ENCODE results near the gene LLGL1. TPM values are rescaled to one million over a fixed set of nuclear protein-coding genes. Genes with fewer than 3 reads are reported as not detected.
A peak's percentile ranks its signal among the peaks of the same experiment; 100 is the strongest.

The LLGL1 gene
- total and polyA plus RNA-seq, 2 donors (not counting 3 experiments of a cell fraction or from before 2014, with no cell fraction given), result 34.9 to 47.1 TPM

GRCh38 chr17:18263885-18264682, 38.6 kb downstream of the LLGL1 start:
- FAIRE-seq, result no peak
- Histone ChIP-seq H3K27ac (ENCODE audit: insufficient read depth, low read depth, low read length) (no peak overlapping the region), H3K79me2 (ENCODE audit: control insufficient read depth, insufficient read depth, low read length) (no peaks in the 10 kb centered on the region), H2AFZ (ENCODE audit: low read depth, low read length) (no peak overlapping the region), H3K9me1 (replicated peaks; ENCODE audit: control insufficient read depth, extremely low read depth, insufficient read depth, low read length) (no peaks in the 10 kb centered on the region), H3K27me3 (ENCODE audit: control insufficient read depth in 2 of 2, insufficient read depth in 2 of 2, low read length in 2 of 2) (no peaks in the 10 kb centered on the region), H4K20me1 (replicated peaks; ENCODE audit: control insufficient read depth, extremely low read depth, insufficient read depth, low read length) (no peaks in the 10 kb centered on the region), H3K4me3 (replicated peaks in 1 of 3; ENCODE audit: insufficient read depth in 1 of 3, low read depth in 1 of 3, low read length in 3 of 3) (no peak overlapping the region), H3K4me1 (ENCODE audit: control insufficient read depth, extremely low read depth, insufficient read depth, low read length) (peaks cover 4% of the 10 kb centered on the region), H3K36me3 (ENCODE audit: control insufficient read depth in 2 of 2, extremely low read depth in 1 of 2, insufficient read depth in 2 of 2, low read length in 2 of 2) (peaks cover 2 to 20% of the 10 kb centered on the region in 2 experiments), H3K9me3 (replicated peaks; ENCODE audit: control insufficient read depth, insufficient read depth, low read length) (no peaks in the 10 kb centered on the region), H3K4me2 (ENCODE audit: insufficient read depth, low read length) (no peak overlapping the region), H3K9ac (replicated peaks; ENCODE audit: extremely low read depth, insufficient read depth, low read length) (no peak overlapping the region)
- no peak for TF ChIP-seq POLR2A (IDR thresholded peaks at IDR 0.05; ENCODE audit: low read depth, low read length)
- intact Hi-C loops (cut with micrococcal nuclease) (no loop called here), dilution Hi-C loops (cut with MboI; ENCODE audit: extremely low pct_ligation_motif_present, low sequenced_read_pairs) (no loop called here)
- POLR2A ChIA-PET, result no interaction called here
- no peak for DNase-seq (ENCODE audit: low read depth, low spot score)
- no TSS peak for BruUV-seq (replicated peaks)
- CTCF ChIA-PET, result interaction anchor here (0.6 to 1.4 kb wide), 2 partner anchors 16 to 17 kb away, joined by 3 read pairs; no protein-coding TSS in a partner anchor

GRCh38 chr17:18267366-18267765, 41.9 kb downstream of the LLGL1 start:
- H4K20me1 ChIP-seq (replicated peaks; ENCODE audit: control insufficient read depth, extremely low read depth, insufficient read depth, low read length), result no peaks in the 10 kb centered on the region
- dilution Hi-C loops (cut with MboI; ENCODE audit: extremely low pct_ligation_motif_present, low sequenced_read_pairs) (no loop called here), intact Hi-C loops (cut with micrococcal nuclease) (no loop called here)
- FAIRE-seq (no peak), DNase-seq (ENCODE audit: low read depth, low spot score) (no peak)
- H3K79me2 ChIP-seq (ENCODE audit: control insufficient read depth, insufficient read depth, low read length), result no peaks in the 10 kb centered on the region
- no peak for TF ChIP-seq POLR2A (IDR thresholded peaks at IDR 0.05; ENCODE audit: low read depth, low read length)
- peak; percentile 31 for TF ChIP-seq POLR2AphosphoS5 (IDR thresholded peaks at IDR 0.05; ENCODE audit: insufficient read depth, low read depth, low read length)
- no peak overlapping the region for H3K4me2 ChIP-seq (ENCODE audit: insufficient read depth, low read length)
- H3K36me3 ChIP-seq (ENCODE audit: control insufficient read depth in 2 of 2, extremely low read depth in 1 of 2, insufficient read depth in 2 of 2, low read length in 2 of 2), result peaks cover 2 to 22% of the 10 kb centered on the region in 2 experiments
- no peaks in the 10 kb centered on the region for H3K4me1 ChIP-seq (ENCODE audit: control insufficient read depth, extremely low read depth, insufficient read depth, low read length)
- no peak overlapping the region for H3K27ac ChIP-seq (ENCODE audit: insufficient read depth, low read depth, low read length)
- POLR2A ChIA-PET, result no interaction called here
- CTCF ChIA-PET, result interaction anchor here (1.5 kb wide), 1 partner anchor 19 kb away, joined by 4 read pairs; no protein-coding TSS in a partner anchor
- no peak overlapping the region for H3K9ac ChIP-seq (replicated peaks; ENCODE audit: extremely low read depth, insufficient read depth, low read length)
- BruUV-seq (replicated peaks), result no TSS peak
- no peaks in the 10 kb centered on the region for H3K27me3 ChIP-seq (ENCODE audit: control insufficient read depth in 2 of 2, insufficient read depth in 2 of 2, low read length in 2 of 2)
- H2AFZ ChIP-seq (ENCODE audit: low read depth, low read length), result no peak overlapping the region
- H3K9me3 ChIP-seq (replicated peaks; ENCODE audit: control insufficient read depth, insufficient read depth, low read length), result no peaks in the 10 kb centered on the region
- H3K4me3 ChIP-seq (replicated peaks in 1 of 3; ENCODE audit: insufficient read depth in 1 of 3, low read depth in 1 of 3, low read length in 3 of 3), result no peak overlapping the region
- H3K9me1 ChIP-seq (replicated peaks; ENCODE audit: control insufficient read depth, extremely low read depth, insufficient read depth, low read length), result no peaks in the 10 kb centered on the region
